Cardiac fibroblast (primary cell): ENCODE data around the gene LMCD1.
A peak's percentile ranks its signal among the peaks of the same experiment; 100 is the strongest.

ENCODE experiments used
- DNase-seq, 2 donors: peaks; one replicate each; pipeline versions ENCODE4 v3.0.0 to v3.0.0-alpha.2; 2010; ENCODE audit warnings: low read depth in 2 of 2
- H3K4me3 ChIP-seq, 2 donors: replicated peaks in 1 of 2; 1 replicate in 1 of 2; 2 replicates in 1 of 2; pipeline ENCODE4 v1.5.1; 2011; ENCODE audit warnings: low read depth in 2 of 2, low read length in 2 of 2, mild to moderate bottlenecking in 2 of 2, moderate library complexity in 1 of 2
- CTCF ChIP-seq: IDR thresholded peaks from one replicate; pipeline ENCODE4 v1.5.1; 2011; ENCODE audit warnings: low read depth, mild to moderate bottlenecking, low read length, inconsistent platforms

Gene LMCD1

GRCh38 chr3:8486936-8487335 is 14.7 kb upstream of the LMCD1 start:
- TF ChIP-seq CTCF: no peak
- no peak for DNase-seq
- no peak overlapping the region for H3K4me3 ChIP-seq

GRCh38 chr3:8488411-8488810 is 13.2 kb upstream of the LMCD1 start:
- DNase-seq: peak in 1 of 2 donors; percentile 64
- peak; percentile 21 for TF ChIP-seq CTCF
- H3K4me3 ChIP-seq: no peak overlapping the region

DNA sequence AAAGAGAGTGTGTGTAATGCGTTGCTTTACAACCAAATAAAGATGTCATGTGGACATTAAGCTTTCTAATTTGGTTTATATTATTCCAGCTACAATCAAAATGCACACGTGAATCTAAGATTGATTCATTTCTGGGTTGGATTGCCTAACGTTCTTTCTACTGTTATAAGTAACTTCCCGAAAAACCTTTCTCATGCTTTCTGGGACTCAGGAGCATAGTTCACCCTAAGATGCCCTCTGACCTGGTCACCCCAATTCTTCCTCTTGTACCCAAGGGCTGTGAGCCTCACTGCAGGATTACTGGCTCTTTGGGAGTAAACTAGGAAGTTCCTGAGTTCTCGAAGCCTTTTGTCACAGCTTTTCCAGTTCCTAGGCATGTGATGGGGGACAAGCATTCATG is 12.7 kb upstream of the LMCD1 start:
- TF ChIP-seq CTCF: no peak
- no peak overlapping the region for H3K4me3 ChIP-seq
- DNase-seq: peak in 1 of 2 donors; percentile 59

- no peak for TF ChIP-seq CTCF
- DNase-seq: no peak
- H3K4me3 ChIP-seq: no peak overlapping the region
These were observed 12.3 kb upstream of the LMCD1 start for GRCh38 chr3:8489278-8489792.

DNA sequence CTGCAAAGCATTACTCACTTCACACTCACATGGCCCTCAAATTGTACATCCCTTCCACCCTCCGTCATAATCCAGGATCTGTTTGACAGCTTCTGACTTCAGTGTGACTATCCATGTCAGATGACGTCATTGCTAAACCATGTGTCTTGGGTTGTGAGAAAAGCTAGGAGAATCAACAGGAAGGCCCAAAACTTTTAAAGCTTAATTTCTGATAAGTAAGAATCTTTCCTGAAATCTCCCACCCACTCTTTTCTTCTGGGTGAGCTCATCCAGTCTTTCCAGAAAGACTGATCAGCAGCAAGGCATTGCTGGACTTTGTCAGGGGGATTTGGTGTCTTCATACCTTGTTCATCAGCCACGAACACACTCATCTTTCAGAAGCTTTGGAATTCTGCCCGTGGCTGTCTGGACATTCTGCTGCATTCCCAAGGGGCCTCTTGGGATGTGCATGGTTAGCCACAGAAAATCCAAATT is 11.5 kb upstream of the LMCD1 start:
- TF ChIP-seq CTCF: no peak
- DNase-seq: peak; percentile 84 to 97
- no peak overlapping the region for H3K4me3 ChIP-seq

GRCh38 chr3:8491271-8492144 is 10.1 kb upstream of the LMCD1 start:
- no peak for DNase-seq
- no peak for TF ChIP-seq CTCF
- no peak overlapping the region for H3K4me3 ChIP-seq
